PC-3 (cell line): ENCODE data around the gene CHURC1.

Experiments
- CTCF ChIP-seq: fragments of 300-600 bp; sonication (generic); conservative IDR thresholded peaks from 2 replicates; pipeline ENCODE4 v1.5.1; 2017; ENCODE audit warnings: antibody characterized with exemption, low read depth, mild to moderate bottlenecking, low read length
- EZH2 ChIP-seq: fragments of 300-600 bp; sonication (generic); IDR thresholded peaks from one replicate; pipeline ENCODE4 v1.6.1; 2017; ENCODE audit warnings: antibody characterized with exemption, mild to moderate bottlenecking, low read length; ENCODE audit not compliant: unreplicated experiment

GRCh38 chr14:64885559-64885958 is 28.7 kb upstream of the CHURC1 start:
- TF ChIP-seq CTCF: no peak
- TF ChIP-seq EZH2: no peak
